ENCODE results near the gene REELD1.

The REELD1 gene

DNA sequence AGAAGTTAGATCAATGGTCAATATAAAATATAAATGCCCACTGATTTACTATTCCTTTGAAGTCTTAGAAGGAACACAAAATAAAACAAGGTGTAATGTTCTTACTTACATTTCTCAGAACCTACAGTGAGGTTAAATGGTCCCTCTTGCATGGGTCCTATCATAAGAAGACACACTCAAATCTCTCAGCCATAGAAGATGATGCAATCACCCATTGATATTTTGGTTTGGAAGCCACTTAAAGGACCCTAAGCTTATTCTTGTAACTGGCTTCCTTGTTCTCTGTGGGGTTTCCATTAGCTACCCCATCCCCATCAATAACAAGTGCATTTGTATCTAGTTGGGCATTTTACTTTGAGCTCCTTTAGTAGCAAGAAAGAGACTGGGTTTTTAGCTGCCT lies 15.1 kb downstream of the REELD1 start:
- DNase-seq, result no peak

- DNase-seq, result no peak
Observed at GRCh38 chr4:146232131-146232722, 17.9 kb downstream of the REELD1 start.

DNA sequence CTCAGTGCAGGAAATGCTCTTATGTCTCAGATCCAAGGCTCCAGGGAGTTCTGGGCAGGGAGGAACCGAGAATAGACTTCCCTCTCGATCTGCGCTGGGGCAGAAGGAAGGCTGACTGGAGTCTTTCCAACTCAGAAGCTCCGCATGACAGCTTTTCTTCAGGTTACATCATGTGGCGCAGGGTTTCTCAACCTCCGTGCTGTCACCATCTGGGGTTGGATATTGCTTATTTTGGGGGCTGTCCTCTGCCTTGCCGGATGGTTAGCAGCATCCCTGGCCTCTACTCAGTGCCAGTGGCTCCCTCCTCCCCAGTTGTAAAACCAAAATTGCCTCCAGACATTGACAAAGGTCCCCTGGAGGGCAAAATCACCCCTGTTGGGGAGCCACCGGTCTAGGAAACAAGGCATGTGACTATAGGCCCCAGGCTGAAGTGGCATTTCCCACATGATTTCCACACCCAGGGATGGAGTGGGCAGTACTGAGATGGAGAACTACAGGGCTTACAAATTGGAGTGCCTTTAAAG lies 21.4 kb downstream of the REELD1 start:
- DNase-seq, result no peak

- no peak for DNase-seq
Observed at GRCh38 chr4:146236216-146236615, 21.9 kb downstream of the REELD1 start.

- no peak for DNase-seq
Observed at GRCh38 chr4:146237092-146237491, 22.8 kb downstream of the REELD1 start.

GRCh38 chr4:146238107-146238506 lies 23.8 kb downstream of the REELD1 start:
- no peak for DNase-seq

- peak; percentile 3 for DNase-seq
Observed at GRCh38 chr4:146243141-146243882, 29.0 kb downstream of the REELD1 start.

DNA sequence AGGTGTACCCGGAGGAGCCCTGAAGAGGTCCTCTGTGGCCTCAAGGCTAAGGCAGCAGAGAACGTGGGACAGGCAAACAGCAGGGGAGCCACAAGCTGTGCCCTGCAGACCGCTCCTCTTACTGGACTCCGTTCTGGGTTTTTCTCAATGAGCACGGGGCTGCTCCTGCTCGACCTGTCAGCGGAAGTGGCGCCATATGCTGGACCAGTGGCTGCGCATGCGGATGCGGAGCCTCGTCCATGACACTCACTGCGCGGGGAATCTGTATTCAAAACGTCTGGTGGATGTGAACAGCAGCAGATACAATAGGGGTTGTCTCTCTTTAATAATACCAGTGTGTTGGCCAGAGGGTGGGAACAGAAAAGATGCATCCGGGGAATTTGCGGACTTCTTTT lies 29.5 kb downstream of the REELD1 start:
- DNase-seq, result no peak

DNA sequence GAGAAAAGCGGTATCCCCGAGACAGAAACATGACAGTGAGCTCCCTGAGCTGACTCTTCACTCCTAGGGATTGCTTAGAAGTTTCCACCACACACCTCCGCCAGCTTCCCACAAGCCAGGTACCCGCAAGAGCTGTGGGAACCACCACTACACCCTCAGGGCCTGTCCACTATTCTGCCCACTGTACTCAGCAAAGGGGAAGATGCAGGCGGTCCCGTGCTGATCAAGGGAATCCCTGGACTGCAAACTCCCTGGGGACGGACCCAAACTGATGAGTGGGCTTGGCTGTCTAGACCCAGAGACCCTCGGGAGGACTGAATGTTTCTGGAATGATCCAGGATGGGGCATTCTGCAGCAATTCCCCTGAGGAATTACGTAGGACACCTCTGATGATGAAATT lies 30.2 kb downstream of the REELD1 start:
- no peak for DNase-seq

- DNase-seq, result no peak
Observed at GRCh38 chr4:146245246-146245645, 30.9 kb downstream of the REELD1 start.

- no peak for DNase-seq
Observed at GRCh38 chr4:146245850-146246249, 31.5 kb downstream of the REELD1 start.

DNA sequence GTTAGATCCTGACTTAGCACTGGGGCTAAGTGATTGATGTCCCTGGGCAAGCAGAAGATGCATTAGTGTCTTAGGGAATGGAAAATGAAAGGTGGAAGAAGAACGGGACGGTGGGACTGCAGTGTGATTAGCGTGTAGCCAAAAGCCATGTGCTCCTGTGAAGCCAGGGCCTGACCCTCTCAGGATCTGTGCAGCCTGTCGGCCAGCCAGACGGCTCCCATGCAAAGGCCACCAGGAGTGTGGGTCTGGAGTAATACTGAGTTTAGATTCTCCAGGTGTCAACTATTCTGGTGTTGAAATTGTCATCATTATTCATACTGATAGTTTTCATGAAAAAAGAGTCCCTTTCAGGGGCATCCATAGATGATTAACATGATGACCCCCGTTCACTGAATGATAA lies 32.0 kb downstream of the REELD1 start:
- no peak for DNase-seq

- DNase-seq, result no peak
Observed at GRCh38 chr4:146247356-146247755, 33.0 kb downstream of the REELD1 start.

- no peak for DNase-seq
Observed at GRCh38 chr4:146252969-146253611, 38.8 kb downstream of the REELD1 start.

- no peak for DNase-seq
Observed at GRCh38 chr4:146255463-146255862, 41.1 kb downstream of the REELD1 start.

DNA sequence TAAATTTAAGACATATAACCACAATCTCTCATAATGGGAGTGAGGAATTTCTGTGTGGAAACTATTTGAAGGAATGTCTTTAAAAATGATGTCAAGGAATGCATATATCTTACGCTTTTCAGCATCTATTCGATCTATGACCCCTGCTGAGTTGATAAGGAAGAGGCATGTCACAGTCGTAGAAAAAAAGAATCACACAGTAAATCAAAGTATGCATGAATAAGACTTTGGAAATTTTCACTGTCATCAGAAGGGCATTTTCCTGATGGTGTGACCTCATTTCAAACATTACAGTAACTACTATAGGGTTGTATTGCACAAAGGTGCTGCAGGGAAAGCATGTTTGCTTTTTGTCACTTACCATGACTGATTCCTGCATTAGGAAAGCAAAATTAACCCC lies 41.5 kb downstream of the REELD1 start:
- no peak for DNase-seq

GRCh38 chr4:146256328-146256727 lies 42.0 kb downstream of the REELD1 start:
- no peak for DNase-seq

DNA sequence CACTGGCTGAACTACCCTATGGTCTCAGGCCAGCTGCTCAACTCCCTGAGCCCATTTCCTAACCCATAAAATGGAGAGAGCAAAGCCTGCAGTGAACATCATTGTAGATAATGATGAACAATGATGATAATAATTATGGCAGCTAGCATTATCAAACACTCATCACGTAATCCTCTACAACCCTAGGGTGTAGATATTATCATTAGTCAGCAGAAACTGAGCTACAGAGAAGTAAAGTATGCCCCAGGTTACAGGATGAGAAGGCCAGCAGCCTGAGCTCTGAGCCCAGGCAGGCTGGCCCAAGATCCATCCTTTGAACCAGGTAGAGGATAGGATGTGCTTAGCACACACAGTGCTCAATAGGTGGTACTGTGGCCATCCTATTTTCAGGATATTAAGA lies 43.2 kb downstream of the REELD1 start:
- no peak for DNase-seq

GRCh38 chr4:146260521-146260920 lies 46.2 kb downstream of the REELD1 start:
- DNase-seq, result no peak

DNA sequence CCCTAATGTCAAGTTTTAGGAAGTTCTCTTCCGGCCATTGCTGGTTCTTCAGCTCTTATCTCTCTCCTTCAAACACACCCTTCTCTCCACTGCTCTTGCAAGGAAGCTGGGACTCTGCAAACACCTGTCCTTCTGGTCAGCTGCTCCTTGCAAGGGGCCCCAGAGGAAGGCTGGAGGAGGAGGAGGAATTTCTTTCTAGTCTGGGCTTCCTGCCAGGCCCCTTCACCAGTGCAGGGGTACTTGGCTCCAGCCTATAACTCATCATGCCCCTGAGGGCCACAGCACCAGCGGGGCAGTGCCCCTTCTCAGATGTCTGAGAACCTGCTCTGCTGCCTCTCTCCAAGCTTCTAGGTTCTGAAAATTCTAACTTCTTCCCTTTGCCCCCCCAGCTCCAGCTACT lies 46.7 kb downstream of the REELD1 start:
- DNase-seq, result no peak

DNA sequence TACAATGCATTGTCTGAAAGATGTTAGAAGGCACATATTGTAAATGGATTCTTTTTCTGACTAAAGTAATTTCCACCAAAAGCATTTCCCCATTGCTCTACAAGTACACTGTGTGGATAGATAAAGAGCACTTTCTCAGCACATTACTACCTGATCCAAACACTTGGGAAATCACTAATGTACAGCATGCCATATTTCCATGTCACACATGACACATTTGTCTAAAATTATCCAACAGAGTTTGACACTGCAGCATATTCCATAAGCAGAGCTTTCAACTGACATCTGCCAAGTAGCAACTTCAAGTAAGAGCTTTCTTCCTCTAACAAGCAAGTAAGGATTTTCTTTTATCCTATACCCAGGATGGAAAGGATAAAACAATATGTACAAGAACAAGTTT lies 49.5 kb downstream of the REELD1 start:
- DNase-seq, result no peak

DNA sequence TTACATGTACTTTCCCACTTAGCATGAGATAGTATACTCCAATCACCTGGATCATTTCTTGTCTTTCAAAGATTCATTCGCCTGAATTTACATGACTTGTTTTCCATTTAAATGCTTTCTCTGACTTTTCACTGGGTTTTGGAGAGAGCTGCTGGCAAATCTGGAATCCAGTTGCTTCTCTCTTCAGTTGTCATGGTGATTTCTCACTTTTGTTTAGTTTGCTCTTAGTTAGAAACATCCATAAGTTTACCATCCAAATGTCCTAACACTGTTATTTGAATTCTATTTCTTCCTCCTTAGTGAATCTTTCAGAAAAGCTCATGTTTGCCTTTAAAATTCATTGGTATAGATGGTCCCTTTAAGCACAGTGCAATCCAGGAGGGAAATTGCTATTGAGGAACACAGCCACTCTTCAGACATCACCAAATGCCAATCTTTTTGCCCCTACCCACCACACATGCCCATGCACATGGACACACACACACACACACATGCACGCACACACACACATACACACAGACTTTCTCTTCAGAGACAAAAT lies 51.7 kb downstream of the REELD1 start:
- DNase-seq, result no peak

- no peak for DNase-seq
Observed at GRCh38 chr4:146267826-146268225, 53.5 kb downstream of the REELD1 start.

DNA sequence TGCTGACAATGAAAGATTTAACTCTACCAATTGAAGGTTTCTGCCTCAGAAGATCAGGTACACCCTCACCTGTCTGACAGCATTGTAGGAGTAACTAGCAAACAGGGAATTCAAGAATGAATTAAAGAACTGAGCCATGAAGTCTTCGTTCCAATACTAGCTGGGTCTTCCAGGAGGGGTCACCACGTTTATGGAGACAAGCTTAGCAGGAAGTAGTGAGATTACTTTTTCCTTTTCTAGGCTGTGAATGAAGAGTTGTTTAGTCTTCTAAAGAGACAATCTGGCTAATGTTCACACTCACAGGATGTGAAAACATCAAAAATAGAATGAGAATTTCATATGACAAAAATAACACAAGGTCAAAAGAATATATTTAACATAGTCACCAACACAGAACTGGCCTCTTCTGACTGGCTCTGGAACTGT lies 54.9 kb downstream of the REELD1 start:
- no peak for DNase-seq
